ENCODE results near the gene TPSB2. TPM values are rescaled to one million over a fixed set of nuclear protein-coding genes. Genes with fewer than 3 reads are reported as not detected.

Gene TPSB2
- polyA plus RNA-seq, 3 donors, result not detected

DNA sequence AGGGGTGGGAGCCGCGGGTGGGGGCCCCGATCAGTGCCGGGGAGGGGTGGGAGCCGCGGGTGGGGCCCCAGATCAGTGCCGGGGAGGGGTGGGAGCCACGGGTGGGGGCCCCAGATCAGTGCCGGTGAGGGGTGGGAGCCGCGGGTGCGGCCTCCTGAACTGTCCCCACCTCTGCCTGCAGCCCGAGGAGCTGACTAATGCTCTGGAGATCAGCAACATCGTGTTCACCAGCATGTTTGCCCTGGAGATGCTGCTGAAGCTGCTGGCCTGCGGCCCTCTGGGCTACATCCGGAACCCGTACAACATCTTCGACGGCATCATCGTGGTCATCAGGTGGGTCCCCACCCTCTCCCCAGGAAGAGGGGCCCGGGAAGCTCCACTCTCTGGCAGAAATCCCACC is 25.1 kb downstream of the TPSB2 start:
- 89% methylated on average over 15 of the region's 21 CpGs for WGBS (ENCODE audit: insufficient coverage)

DNA sequence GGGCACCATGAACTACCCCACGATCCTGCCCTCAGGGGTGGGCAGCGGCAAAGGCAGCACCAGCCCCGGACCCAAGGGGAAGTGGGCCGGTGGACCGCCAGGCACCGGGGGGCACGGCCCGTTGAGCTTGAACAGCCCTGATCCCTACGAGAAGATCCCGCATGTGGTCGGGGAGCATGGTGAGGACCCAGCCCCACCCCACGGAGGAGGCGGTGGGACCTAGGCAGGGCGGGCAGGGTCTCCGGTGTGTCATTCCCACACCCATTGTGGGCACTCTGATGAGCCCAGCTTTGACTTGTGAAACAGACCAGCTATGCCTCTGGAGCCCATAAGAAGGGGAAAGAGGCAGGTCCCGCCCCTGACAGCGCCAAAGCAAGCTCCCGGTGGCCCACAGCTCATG is 27.7 kb downstream of the TPSB2 start:
- H3K4me2 ChIP-seq (replicated peaks; ENCODE audit: extremely low read depth, low read length, poor library complexity, severe bottlenecking), result no peak overlapping the region
- Mint-ChIP-seq H3K27me3 (ENCODE audit: low read depth in 3 of 3) (no peaks in the 10 kb centered on the region), H3K4me1 (no peaks in the 10 kb centered on the region), H3K36me3 (no peaks in the 10 kb centered on the region), H3K4me3 (no peak overlapping the region), H3K27ac (no peak overlapping the region), H3K9me3 (peaks cover 2 to 17% (median 9%) of the 10 kb centered on the region in 7 donors)
- no peak overlapping the region for H3K4me3 ChIP-seq (replicated peaks in 1 of 3; ENCODE audit: low read depth in 2 of 3, low read length in 3 of 3)
- intact Hi-C loops (cut with micrococcal nuclease), result no loop called here
- H4K20me1 ChIP-seq (ENCODE audit: insufficient read depth, low read length), result no peaks in the 10 kb centered on the region
- H2AFZ ChIP-seq (ENCODE audit: insufficient read depth, low read depth, low read length, poor library complexity, severe bottlenecking), result no peak overlapping the region
- peaks cover 0 to 6% of the 10 kb centered on the region in 2 donors for H3K9me3 ChIP-seq (replicated peaks in 1 of 2; ENCODE audit: control insufficient read depth in 1 of 2, insufficient read depth in 1 of 2, low read length in 2 of 2)
- no peaks in the 10 kb centered on the region for H3K79me2 ChIP-seq (ENCODE audit: insufficient read depth, low read length)
- no peak overlapping the region for H3K27ac ChIP-seq (ENCODE audit: low read depth in 1 of 2, low read length in 2 of 2)
- H3K9ac ChIP-seq (ENCODE audit: insufficient read depth, low read length, poor library complexity, severe bottlenecking), result no peak overlapping the region
- TF ChIP-seq, protein P1, sequence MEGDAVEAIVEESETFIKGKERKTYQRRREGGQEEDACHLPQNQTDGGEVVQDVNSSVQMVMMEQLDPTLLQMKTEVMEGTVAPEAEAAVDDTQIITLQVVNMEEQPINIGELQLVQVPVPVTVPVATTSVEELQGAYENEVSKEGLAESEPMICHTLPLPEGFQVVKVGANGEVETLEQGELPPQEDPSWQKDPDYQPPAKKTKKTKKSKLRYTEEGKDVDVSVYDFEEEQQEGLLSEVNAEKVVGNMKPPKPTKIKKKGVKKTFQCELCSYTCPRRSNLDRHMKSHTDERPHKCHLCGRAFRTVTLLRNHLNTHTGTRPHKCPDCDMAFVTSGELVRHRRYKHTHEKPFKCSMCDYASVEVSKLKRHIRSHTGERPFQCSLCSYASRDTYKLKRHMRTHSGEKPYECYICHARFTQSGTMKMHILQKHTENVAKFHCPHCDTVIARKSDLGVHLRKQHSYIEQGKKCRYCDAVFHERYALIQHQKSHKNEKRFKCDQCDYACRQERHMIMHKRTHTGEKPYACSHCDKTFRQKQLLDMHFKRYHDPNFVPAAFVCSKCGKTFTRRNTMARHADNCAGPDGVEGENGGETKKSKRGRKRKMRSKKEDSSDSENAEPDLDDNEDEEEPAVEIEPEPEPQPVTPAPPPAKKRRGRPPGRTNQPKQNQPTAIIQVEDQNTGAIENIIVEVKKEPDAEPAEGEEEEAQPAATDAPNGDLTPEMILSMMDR (IDR thresholded peaks at IDR 0.05), result no peak
- WGBS (ENCODE audit: insufficient coverage), result 90% methylated on average over 11 of the region's 18 CpGs
- no peak for DNase-seq
- no peaks in the 10 kb centered on the region for H3K36me3 ChIP-seq (replicated peaks in 1 of 2; ENCODE audit: control insufficient read depth in 1 of 2, insufficient read depth in 2 of 2, low read length in 2 of 2)
- H3K4me1 ChIP-seq (ENCODE audit: control insufficient read depth in 1 of 2, insufficient read depth in 2 of 2, low read length in 2 of 2), result no peaks in the 10 kb centered on the region
- no peaks in the 10 kb centered on the region for H3K27me3 ChIP-seq (ENCODE audit: control insufficient read depth in 2 of 2, insufficient read depth in 2 of 2, low read length in 2 of 2)

More for the DNA sequence above, 25.1 kb downstream of the TPSB2 start:
- H3K9me3 ChIP-seq (replicated peaks in 1 of 2; ENCODE audit: control insufficient read depth in 1 of 2, insufficient read depth in 1 of 2, low read length in 2 of 2), result peaks cover 0 to 2% of the 10 kb centered on the region in 2 donors
- no peaks in the 10 kb centered on the region for H3K36me3 ChIP-seq (replicated peaks in 1 of 2; ENCODE audit: control insufficient read depth in 1 of 2, insufficient read depth in 2 of 2, low read length in 2 of 2)
- no peaks in the 10 kb centered on the region for H3K4me1 ChIP-seq (ENCODE audit: control insufficient read depth in 1 of 2, insufficient read depth in 2 of 2, low read length in 2 of 2)
- H3K9me3 Mint-ChIP-seq, result peaks cover 0 to 6% (median 2%) of the 10 kb centered on the region in 7 donors
- no peak for DNase-seq
- H3K27me3 Mint-ChIP-seq (ENCODE audit: low read depth in 3 of 3), result no peaks in the 10 kb centered on the region
- no peaks in the 10 kb centered on the region for H3K27me3 ChIP-seq (ENCODE audit: control insufficient read depth in 2 of 2, insufficient read depth in 2 of 2, low read length in 2 of 2)
- H3K4me1 Mint-ChIP-seq, result no peaks in the 10 kb centered on the region
- H2AFZ ChIP-seq (ENCODE audit: insufficient read depth, low read depth, low read length, poor library complexity, severe bottlenecking), result no peak overlapping the region
- no peak overlapping the region for H3K9ac ChIP-seq (ENCODE audit: insufficient read depth, low read length, poor library complexity, severe bottlenecking)
- TF ChIP-seq, protein P1 (IDR thresholded peaks at IDR 0.05), result no peak
- no peaks in the 10 kb centered on the region for H4K20me1 ChIP-seq (ENCODE audit: insufficient read depth, low read length)
- no peak overlapping the region for H3K4me2 ChIP-seq (replicated peaks; ENCODE audit: extremely low read depth, low read length, poor library complexity, severe bottlenecking)
- no peak overlapping the region for H3K27ac ChIP-seq (ENCODE audit: low read depth in 1 of 2, low read length in 2 of 2)
- H3K27ac Mint-ChIP-seq, result no peak overlapping the region
- H3K36me3 Mint-ChIP-seq, result no peaks in the 10 kb centered on the region
- no peaks in the 10 kb centered on the region for H3K79me2 ChIP-seq (ENCODE audit: insufficient read depth, low read length)
- intact Hi-C loops (cut with micrococcal nuclease), result no loop called here
- H3K4me3 ChIP-seq (replicated peaks in 1 of 3; ENCODE audit: low read depth in 2 of 3, low read length in 3 of 3), result no peak overlapping the region
- no peak overlapping the region for H3K4me3 Mint-ChIP-seq
